Heart left ventricle (tissue), 16 donors: Measurements from ENCODE around the gene ZNF419. TPM values are rescaled to one million over a fixed set of nuclear protein-coding genes. Genes with fewer than 3 reads are reported as not detected.
"Not testable (repeated sequence)": the region's sequence is repeated elsewhere in the genome, so short reads cannot be mapped to it uniquely, and the experiment has no call there.

Experiments used
- ATAC-seq, 4 donors: fragments of 200-7000 bp; cut with Tn5 transposase; one replicate each; pipeline ENCODE4 v1.9.1; 2020 to 2022; ENCODE audit warnings: moderate library complexity in 4 of 4, mild to moderate bottlenecking in 3 of 4, moderate number of reproducible peaks in 1 of 4
- DNase-seq, 5 donors: peaks; one replicate each; pipeline ENCODE4 v3.0.0-alpha.2; 2020
- H3K27ac ChIP-seq, 12 donors: fragments of 200-600 bp; sonication (generic) in 4 of 12; one replicate each; pipeline versions ENCODE4 v1.5.0 to v1.8.0; 2016 to 2022; ENCODE audit warnings: mild to moderate bottlenecking in 2 of 12
- H3K27me3 ChIP-seq, 9 donors: fragments of 200-600 bp; sonication (generic) in 2 of 9; one replicate each; pipeline versions ENCODE4 v1.5.1 to v1.8.0; 2016 to 2022; ENCODE audit warnings: mild to moderate bottlenecking in 3 of 9
- H3K36me3 ChIP-seq, 9 donors: fragments of 200-600 bp; sonication (generic) in 2 of 9; one replicate each; pipeline versions ENCODE4 v1.5.0 to v1.8.0; 2018 to 2022; ENCODE audit warnings: mild to moderate bottlenecking in 2 of 9
- H3K4me1 ChIP-seq, 12 donors: fragments of 200-600 bp; sonication (generic) in 4 of 12; one replicate each; pipeline versions ENCODE4 v1.5.0 to v1.8.0; 2016 to 2022; ENCODE audit warnings: mild to moderate bottlenecking in 3 of 12
- H3K4me3 ChIP-seq, 12 donors: fragments of 200-600 bp; sonication (generic) in 4 of 12; one replicate each; pipeline versions ENCODE4 v1.5.0 to v1.8.0; 2017 to 2022; ENCODE audit warnings: mild to moderate bottlenecking in 9 of 12, moderate library complexity in 4 of 12
- H3K9me3 ChIP-seq, 12 donors: fragments of 200-600 bp; sonication (generic) in 4 of 12; one replicate each; pipeline versions ENCODE4 v1.5.0 to v1.8.0; 2016 to 2022; ENCODE audit warnings: mild to moderate bottlenecking in 1 of 12
- CTCF ChIP-seq, 12 donors: fragments of 200-600 bp; sonication (generic) in 4 of 12; IDR thresholded peaks; one replicate each; pipeline versions ENCODE4 v1.5.0 to v1.8.0; 2018 to 2022; ENCODE audit warnings: antibody characterized with exemption in 12 of 12, mild to moderate bottlenecking in 5 of 12
- POLR2A ChIP-seq, 2 donors: fragments of 450-650 bp; IDR thresholded peaks; one replicate each; pipeline ENCODE4 v1.6.1; 2017; ENCODE audit warnings: antibody characterized with exemption in 2 of 2, mild to moderate bottlenecking in 2 of 2, moderate library complexity in 2 of 2
- WGBS, 4 donors: extraction: QIAGEN DNeasy Blood & Tissue Kit in 2 of 4; methylation state at CpG; one replicate each; pipeline versions ENCODE4 v1.1.5 to v1.1.7; 2013 to 2018; 5-methylcytosine and 5-hydroxymethylcytosine counted together
- intact Hi-C, 10 donors: fragments of 100-400 bp; cut with DNase I; formaldehyde crosslinking; loops; one replicate each; pipeline versions ENCODE4 v1.11.1 to v1.14.2; 2022
- long read RNA-seq, 3 donors: library from polyadenylated mRNA; unstranded; transcript quantifications; one replicate each; pipeline ENCODE4 v2.0.0, GENCODE V29; 2020 to 2021
- polyA plus RNA-seq, 2 donors: library from polyadenylated mRNA; stranded (reverse); fragments of 200-250 nt; gene quantifications; one replicate each; pipeline ENCODE4 v1.2.3, GENCODE V29; 2013
- total RNA-seq, 9 donors: library from RNA; depleted of rRNA in 2 of 9; stranded (reverse); fragments of >200 nt in 2 of 9; fragmentation: NEBNext Ultra II Directional in 3 of 9; extraction: Animal tissue kit (Norgen Biotek cat#: 25700) in 3 of 9; gene quantifications; one replicate each; pipeline versions ENCODE4 v1.1.0 to v1.2.4, GENCODE V29; 2016 to 2023
- donor health status: ischemic (EF 13 %, LVEDD 7.1; RV severe dilation, severe dysfunction).
- donor health status: healthy with polysubstance abuse.
- donor health status: DM: no; HTN: yes; CAD: no.
- donor health status: DM: no; HTN: no; CAD: no.
- donor health status: ischemic (EF 25% LVEDD 6.9; RV normal size, moderate dysfunction).
- donor health status: ischemic (EF 25% LVEDD 5.7; RV mildly dilated, moderate dysfunction).
- donor health status: healthy.
- donor health status: DM: yes; HTN: yes; CAD: no.
- donor health status: ischemic (EF 35%, LVEDD 5.7; RV mildly dilated, moderate dysfunction).
- donor health status: nonischemic (EF 11% LVEDD 7.7; RV severe dilation, severe dysfunction).
- donor health status: DM: yes; HTN: yes; CAD: no.
- donor health status: PGD.
- donor health status: ischemic (EF 29% LVEDD 5.4; RV normal size, mild dysfunction).
- donor health status: nonischemic (EF 23%, LVEDD 6.1; RV moderate dilation, normal function).

The ZNF419 gene
- 10 to 100 TPM in 3 of 9 donors, 1 to 10 TPM in 6; 5.6 to 11.5 (median 7.9) TPM for total RNA-seq
- polyA plus RNA-seq: 1 to 10 TPM; 6.2 to 7.3 TPM
- long read RNA-seq, donor 1, transcript ZNF419-201 (5 exons, 2,309 nt): major isoform, 5 of 10 reads
- long read RNA-seq, donor 1, partial matches to known transcripts: 0 of 10 reads
- long read RNA-seq, donor 1, other reads (novel, unspliced or antisense): 2 of 10 reads
- long read RNA-seq, donor 2, transcript ZNF419-211 (4 exons, 690 nt): minor isoform, 7 of 36 reads
- long read RNA-seq, donor 2, transcript ZNF419-202 (4 exons, 3,654 nt): major isoform, 9 of 36 reads
- long read RNA-seq, donor 2, partial matches to known transcripts: 5 of 36 reads
- long read RNA-seq, donor 2, other reads (novel, unspliced or antisense): 3 of 36 reads
- long read RNA-seq, donor 3, partial matches to known transcripts: 2 of 9 reads
- long read RNA-seq, donor 3, other reads (novel, unspliced or antisense): 1 of 9 reads

- peaks cover 0 to 16% (median 0%) of the 10 kb centered on the region in 12 donors for H3K9me3 ChIP-seq
- intact Hi-C loops, H3K4me1 ChIP-seq, H3K27me3 ChIP-seq: not testable (repeated sequence)
- WGBS, 4 donors: 1 to 2% (median 1%) methylated on average over 24 to 59 of the region's 69 CpGs
- H3K27ac ChIP-seq: peak within 1 kb of the TSS in 10 of 12 donors; percentile 54 to 86 (median 82)
- H3K4me3 ChIP-seq: peak within 1 kb of the TSS; percentile 71 to 100 (median 92)
- peaks cover 0 to 24% (median 16%) of the 10 kb centered on the region in 9 donors for H3K36me3 ChIP-seq
- peak in 4 of 12 donors; percentile 13 to 38 (median 24) for TF ChIP-seq CTCF (IDR thresholded peaks at IDR 0.05)
- peak in 1 of 2 donors; percentile 52 for TF ChIP-seq POLR2A (IDR thresholded peaks at IDR 0.05)
- DNase-seq (peak; percentile 93 to 94 (median 93)), ATAC-seq (peak; percentile 90 to 99 (median 98))
Measured at GRCh38 chr19:57487477-57488298, at the start of gene ZNF419. Gene ZNF419 (plus strand): TSS chr19:57487750. CDS start chr19:57487951, 201 bp downstream.

- Histone ChIP-seq H3K27me3 (no peaks in the 10 kb centered on the region), H3K27ac (no peak overlapping the region), H3K9me3 (peaks cover 0 to 19% (median 0%) of the 10 kb centered on the region in 12 donors), H3K36me3 (peaks cover 0 to 8% (median 0%) of the 10 kb centered on the region in 9 donors), H3K4me3 (no peak overlapping the region), H3K4me1 (peaks cover 0 to 24% (median 15%) of the 10 kb centered on the region in 12 donors)
- intact Hi-C loops: loop anchor here in 1 of 10 donors (5.0 kb wide), 1 partner anchor 336 kb away; no protein-coding TSS in a partner anchor
- 61 to 69% (median 67%) methylated on average over 4 of the region's 4 CpGs for WGBS, 4 donors
- ATAC-seq (no peak), DNase-seq (no peak)
- TF ChIP-seq POLR2A (IDR thresholded peaks at IDR 0.05) (no peak), CTCF (IDR thresholded peaks at IDR 0.05) (no peak)
Measured at GRCh38 chr19:57437931-57438330, 49.6 kb upstream of the ZNF419 start.

GRCh38 chr19:57438925-57439324 is 48.6 kb upstream of the ZNF419 start:
- no peak for TF ChIP-seq CTCF (IDR thresholded peaks at IDR 0.05)
- no peak for TF ChIP-seq POLR2A (IDR thresholded peaks at IDR 0.05)
- no peak overlapping the region for H3K27ac ChIP-seq
- peaks cover 0 to 13% (median 7%) of the 10 kb centered on the region in 9 donors for H3K36me3 ChIP-seq
- no peak for DNase-seq
- peaks cover 0 to 29% (median under 1%) of the 10 kb centered on the region in 12 donors for H3K9me3 ChIP-seq
- H3K4me3 ChIP-seq: no peak overlapping the region
- 89 to 94% (median 94%) methylated on average over 9 of the region's 9 CpGs for WGBS, 4 donors
- H3K4me1 ChIP-seq: peaks cover 0 to 24% (median 15%) of the 10 kb centered on the region in 12 donors
- H3K27me3 ChIP-seq: no peaks in the 10 kb centered on the region
- no peak for ATAC-seq
- intact Hi-C loops: loop anchor here in 1 of 10 donors (5.0 kb wide), 1 partner anchor 337 kb away; no protein-coding TSS in a partner anchor
